HepG2 (cell line): ENCODE results near the gene CBR4. TPM values are rescaled to one million over a fixed set of nuclear protein-coding genes. Genes with fewer than 3 reads are reported as not detected.

Experiments used
- ARID3A ChIP-seq: IDR thresholded peaks from 2 replicates; pipeline ENCODE4 v1.6.1; 2012; ENCODE audit warnings: low read depth, low read length, improper control_type of control experiment
- ARID5B ChIP-seq: IDR thresholded peaks from 2 replicates; pipeline ENCODE4 v1.4.0; 2020; ENCODE audit warnings: mild to moderate bottlenecking, missing genetic modification reagents
- CREB1 ChIP-seq, 2 experiments: fragments of 450-650 bp in 1 of 2; IDR thresholded peaks; 2 replicates each; pipeline ENCODE4 v1.6.1; 2016 to 2017; ENCODE audit warnings: control low read depth in 1 of 2, mild to moderate bottlenecking in 1 of 2, missing compliant biosample characterization in 1 of 2, missing genetic modification characterization in 1 of 2
- CREM ChIP-seq, 2 experiments: sonication (generic) in 1 of 2; formaldehyde crosslinking in 1 of 2; IDR thresholded peaks; 2 replicates each; pipeline versions ENCODE4 v1.4.0 to v1.6.1; 2016 to 2020; ENCODE audit warnings: antibody characterized with exemption in 1 of 2, mild to moderate bottlenecking in 1 of 2, missing genetic modification reagents in 1 of 2
- EP300 ChIP-seq, 3 experiments: sonication (generic) in 1 of 3; formaldehyde crosslinking in 1 of 3; IDR thresholded peaks; 2 replicates each; pipeline versions ENCODE4 v1.5.1 to v1.6.1; 2011 to 2020; ENCODE audit warnings: low read depth in 2 of 3, low read length in 2 of 3, borderline replicate concordance in 1 of 3, improper control_type of control experiment in 1 of 3, mild to moderate bottlenecking in 1 of 3, missing genetic modification reagents in 1 of 3, moderate library complexity in 1 of 3
- HMGXB3 ChIP-seq: sonication (generic); formaldehyde crosslinking; IDR thresholded peaks from 2 replicates; pipeline ENCODE4 v1.4.0; 2020; ENCODE audit warnings: missing genetic modification reagents, borderline replicate concordance
- MEIS1 ChIP-seq: sonication (generic); formaldehyde crosslinking; IDR thresholded peaks from 2 replicates; pipeline ENCODE4 v1.9.0; 2021; ENCODE audit warnings: mild to moderate bottlenecking, missing genetic modification reagents, moderate library complexity, borderline replicate concordance
- MTA1 ChIP-seq: sonication (generic); formaldehyde crosslinking; IDR thresholded peaks from 2 replicates; pipeline ENCODE4 v1.4.0; 2020; ENCODE audit warnings: missing genetic modification reagents, mild to moderate bottlenecking, borderline replicate concordance
- NR2F6 ChIP-seq, 2 experiments: IDR thresholded peaks; 2 replicates each; pipeline ENCODE4 v1.6.1; 2016; ENCODE audit warnings: antibody characterized with exemption in 1 of 2, mild to moderate bottlenecking in 1 of 2
- PPARG ChIP-seq: conservative IDR thresholded peaks from 2 replicates; pipeline ENCODE4 v1.6.1; 2016; ENCODE audit warnings: missing biosample characterization, missing genetic modification reagents
- RCOR2 ChIP-seq: IDR thresholded peaks from 2 replicates; pipeline ENCODE4 v1.6.1; 2016; ENCODE audit warnings: missing biosample characterization, missing genetic modification reagents
- SNAPC2 ChIP-seq: sonication (generic); formaldehyde crosslinking; IDR thresholded peaks from 2 replicates; pipeline ENCODE4 v1.8.1; 2022; ENCODE audit warnings: mild to moderate bottlenecking, missing genetic modification reagents
- WIZ ChIP-seq: sonication (generic); formaldehyde crosslinking; IDR thresholded peaks from 2 replicates; pipeline ENCODE4 v1.5.1; 2020; ENCODE audit warnings: mild to moderate bottlenecking, missing genetic modification reagents
- ZNF136 ChIP-seq: sonication (generic); formaldehyde crosslinking; IDR thresholded peaks from 2 replicates; pipeline ENCODE4 v1.8.1; 2022; ENCODE audit warnings: low read depth, mild to moderate bottlenecking, moderate library complexity, missing genetic modification reagents
- ZNF362 ChIP-seq: sonication (generic); formaldehyde crosslinking; IDR thresholded peaks from 2 replicates; pipeline ENCODE4 v1.4.0; 2020; ENCODE audit warnings: missing genetic modification reagents, mild to moderate bottlenecking, borderline replicate concordance
- ZNF567 ChIP-seq: sonication (generic); formaldehyde crosslinking; IDR thresholded peaks from 2 replicates; pipeline ENCODE4 v1.8.1; 2023; ENCODE audit warnings: mild to moderate bottlenecking, missing genetic modification reagents, borderline replicate concordance
- polyA plus RNA-seq, 8 experiments: library from polyadenylated mRNA; depleted of rRNA in 3 of 8; stranded (reverse) in 7 of 8; unstranded in 1 of 8; fragments of >200 nt; fragmentation: Illumina TruSeq in 4 of 8; extraction: Trizol in 4 of 8; gene quantifications; 2 replicates each; pipeline versions ENCODE4 v1.2.1 to v1.2.3, GENCODE V29; 2011 to 2016; ENCODE audit warnings: low read depth in 4 of 8, missing spikeins in 1 of 8, mixed read lengths in 1 of 8; ENCODE audit not compliant: insufficient read depth in 1 of 8
- total RNA-seq, 5 experiments: library from RNA; depleted of rRNA; stranded (reverse); fragments of >200 nt; fragmentation: Illumina TruSeq; extraction: Trizol; gene quantifications; 2 replicates each; pipeline ENCODE4 v1.2.3, GENCODE V29; 2016; ENCODE audit warnings: low read depth in 1 of 5

Gene CBR4
- total and polyA plus RNA-seq, 2 of the 13 experiments (the other 11 are each of a cell fraction or from before 2014, with no cell fraction given), result 7.3 to 20.7 TPM

- peak; percentile 45; the same call in 1 of the 2 replicates for TF ChIP-seq RCOR2 (CRISPR knock-in tag)
- no peak for TF ChIP-seq MTA1 (CRISPR knock-in tag)
- TF ChIP-seq ARID5B (CRISPR knock-in tag), result peak; percentile 79
- TF ChIP-seq CREB1 (IDR thresholded peaks at IDR 0.05), result no peak
- peak; percentile 44; the same call in 1 of the 2 replicates for TF ChIP-seq CREB1 (CRISPR knock-in tag; IDR thresholded peaks at IDR 0.05)
- TF ChIP-seq NR2F6 (IDR thresholded peaks at IDR 0.05), result peak; percentile 74
- TF ChIP-seq NR2F6 (CRISPR knock-in tag; IDR thresholded peaks at IDR 0.05), result peak; percentile 61; the same call in 1 of the 2 replicates
- TF ChIP-seq ZNF136, result no peak
- TF ChIP-seq ARID3A, result peak; percentile 41
- TF ChIP-seq ZNF362 (CRISPR knock-in tag), result peak; percentile 57; the same call in 1 of the 2 replicates
- peak in 1 of 2 experiments; percentile 76; a peak in 2 of 4 replicates for TF ChIP-seq EP300 (IDR thresholded peaks at IDR 0.05; ENCODE audit: low read depth in 2 of 2, low read length in 2 of 2)
- TF ChIP-seq EP300 (CRISPR knock-in tag; IDR thresholded peaks at IDR 0.05; ENCODE audit: borderline replicate concordance), result no peak
- TF ChIP-seq CREM (IDR thresholded peaks at IDR 0.05), result peak; percentile 28; the same call in 1 of the 2 replicates
- no peak for TF ChIP-seq CREM (CRISPR knock-in tag; IDR thresholded peaks at IDR 0.05)
- TF ChIP-seq PPARG (CRISPR knock-in tag), result peak; percentile 89
- no peak for TF ChIP-seq MEIS1
- no peak for TF ChIP-seq ZNF567 (CRISPR knock-in tag)
- no peak for TF ChIP-seq WIZ (CRISPR knock-in tag)
- TF ChIP-seq HMGXB3 (CRISPR knock-in tag), result no peak
- TF ChIP-seq SNAPC2, result no peak
Measured at GRCh38 chr4:169005453-169006099, 4.5 kb downstream of the CBR4 start (continued).
